Measurements from ENCODE around the gene COA1.
"Not testable (repeated sequence)": the region's sequence is repeated elsewhere in the genome, so short reads cannot be mapped to it uniquely, and the experiment has no call there.

COA1 gene

GRCh38 chr7:43758029-43758821, 28.9 kb upstream of the COA1 start, which contains the start of gene BLVRA:
TSS of gene BLVRA (plus strand) at chr7:43758680. CDS start at chr7:43771159, 12,479 bp downstream.
- peak; percentile 38 for DNase-seq

- no peak for DNase-seq
These were observed 27.9 kb upstream of the COA1 start for GRCh38 chr7:43757073-43757720.

- peak; percentile 82 for DNase-seq
These were observed 27.2 kb upstream of the COA1 start for GRCh38 chr7:43756368-43757072.

- DNase-seq = no peak
These were observed 25.3 kb upstream of the COA1 start for GRCh38 chr7:43754596-43754995.

- no peak for DNase-seq
These were observed 24.5 kb upstream of the COA1 start for GRCh38 chr7:43753843-43754242.

GRCh38 chr7:43753271-43753810, 24.0 kb upstream of the COA1 start:
- no peak for DNase-seq

- DNase-seq = no peak
These were observed 23.1 kb upstream of the COA1 start for GRCh38 chr7:43752411-43752810.

- DNase-seq = peak; percentile 34
These were observed 20.9 kb upstream of the COA1 start for GRCh38 chr7:43750016-43750887.

GRCh38 chr7:43749383-43749940, 20.1 kb upstream of the COA1 start:
- DNase-seq = no peak

GRCh38 chr7:43747328-43748105, 18.2 kb upstream of the COA1 start:
- DNase-seq = no peak

GRCh38 chr7:43742692-43743091, 13.4 kb upstream of the COA1 start:
- no peak for DNase-seq

GRCh38 chr7:43737467-43738127, 8.3 kb upstream of the COA1 start:
- no peak for DNase-seq

GRCh38 chr7:43735802-43736603, 6.7 kb upstream of the COA1 start:
- DNase-seq = no peak

- no peak for DNase-seq
These were observed 6.1 kb upstream of the COA1 start for GRCh38 chr7:43735403-43735801.

GRCh38 chr7:43734575-43735332, 5.4 kb upstream of the COA1 start:
- not testable (repeated sequence) for DNase-seq

GRCh38 chr7:43731494-43731893, 2.2 kb upstream of the COA1 start:
- not testable (repeated sequence) for DNase-seq

GRCh38 chr7:43729924-43730248, 563 bp upstream of the COA1 start:
- DNase-seq = no peak

GRCh38 chr7:43727494-43727893, 1.8 kb downstream of the COA1 start:
- no peak for DNase-seq

GRCh38 chr7:43727003-43727402, 2.3 kb downstream of the COA1 start:
- DNase-seq = no peak
